CD14-positive monocyte (primary cell): ENCODE measurements around the gene UPK3BL1. TPM values are rescaled to one million over a fixed set of nuclear protein-coding genes. Genes with fewer than 3 reads are reported as not detected.
"Not testable (repeated sequence)": the region's sequence is repeated elsewhere in the genome, so short reads cannot be mapped to it uniquely, and the experiment has no call there.

Source experiments
- DNase-seq, 3 donors: peaks; one replicate each; pipeline ENCODE4 v3.0.0-alpha.2; 2011 to 2022
- H2AFZ ChIP-seq: 2 replicates; pipeline ENCODE4 v1.6.0; 2012; ENCODE audit warnings: mild to moderate bottlenecking, low read depth, low read length, inconsistent platforms; ENCODE audit not compliant: insufficient read depth, poor library complexity, severe bottlenecking
- H3K27ac ChIP-seq, 2 donors: 1 replicate in 1 of 2; 2 replicates in 1 of 2; pipeline ENCODE4 v1.5.1; 2012 to 2013; ENCODE audit warnings: low read length in 2 of 2, control low read depth in 1 of 2, inconsistent platforms in 1 of 2, low read depth in 1 of 2, mild to moderate bottlenecking in 1 of 2
- H3K27me3 ChIP-seq, 2 donors: one replicate each; pipeline versions ENCODE4 v1.6.0 to v1.6.1; 2011 to 2013; ENCODE audit warnings: low read length in 2 of 2; ENCODE audit not compliant: control insufficient read depth in 2 of 2, insufficient read depth in 2 of 2
- H3K36me3 ChIP-seq, 2 donors: replicated peaks in 1 of 2; 1 replicate in 1 of 2; 2 replicates in 1 of 2; pipeline versions ENCODE4 v1.5.1 to v1.6.1; 2012 to 2013; ENCODE audit warnings: low read length in 2 of 2, control low read depth in 1 of 2, inconsistent platforms in 1 of 2, mild to moderate bottlenecking in 1 of 2; ENCODE audit not compliant: insufficient read depth in 2 of 2, control insufficient read depth in 1 of 2
- H3K4me1 ChIP-seq, 2 donors: 1 replicate in 1 of 2; 2 replicates in 1 of 2; pipeline versions ENCODE4 v1.5.1 to v1.6.1; 2012 to 2013; ENCODE audit warnings: low read length in 2 of 2, control low read depth in 1 of 2, inconsistent platforms in 1 of 2, mild to moderate bottlenecking in 1 of 2, moderate library complexity in 1 of 2; ENCODE audit not compliant: insufficient read depth in 2 of 2, control insufficient read depth in 1 of 2
- H3K4me2 ChIP-seq: replicated peaks from 2 replicates; pipeline ENCODE3; 2012; ENCODE audit warnings: low read length, moderate library complexity, mild to moderate bottlenecking; ENCODE audit not compliant: poor library complexity, severe bottlenecking; ENCODE audit errors: extremely low read depth
- H3K4me3 ChIP-seq, 3 experiments: fragments of 200-600 bp in 1 of 3; sonication (generic) in 1 of 3; replicated peaks in 1 of 3; 1 replicate in 2 of 3; 2 replicates in 1 of 3; pipeline ENCODE4 v1.5.1; 2011 to 2013; ENCODE audit warnings: low read length in 3 of 3, mild to moderate bottlenecking in 3 of 3, control low read depth in 2 of 3, low read depth in 2 of 3, inconsistent platforms in 1 of 3, moderate library complexity in 1 of 3
- H3K79me2 ChIP-seq: 2 replicates; pipeline ENCODE4 v1.6.0; 2012; ENCODE audit warnings: mild to moderate bottlenecking, control low read depth, inconsistent platforms, low read length, moderate library complexity; ENCODE audit not compliant: insufficient read depth
- H3K9ac ChIP-seq: 2 replicates; pipeline ENCODE4 v1.6.0; 2017; ENCODE audit warnings: low read length, mild to moderate bottlenecking; ENCODE audit not compliant: insufficient read depth, poor library complexity, severe bottlenecking
- H3K9me3 ChIP-seq, 2 donors: replicated peaks in 1 of 2; 1 replicate in 1 of 2; 2 replicates in 1 of 2; pipeline versions ENCODE4 v1.5.1 to v1.6.1; 2012 to 2013; ENCODE audit warnings: low read length in 2 of 2, control low read depth in 1 of 2; ENCODE audit not compliant: control insufficient read depth in 1 of 2, insufficient read depth in 1 of 2
- H4K20me1 ChIP-seq: 2 replicates; pipeline ENCODE4 v1.6.0; 2012; ENCODE audit warnings: mild to moderate bottlenecking, low read length, control low read depth, moderate library complexity; ENCODE audit not compliant: insufficient read depth
- H3K27ac Mint-ChIP-seq, 7 donors: one replicate each; pipeline ENCODE4 v1.8.0; 2020; ENCODE audit warnings: mild to moderate bottlenecking in 7 of 7, mixed read lengths in 7 of 7, moderate library complexity in 6 of 7, inconsistent platforms in 2 of 7
- H3K27me3 Mint-ChIP-seq, 3 donors: one replicate each; pipeline ENCODE4 v1.8.0; 2021 to 2022; ENCODE audit warnings: low read depth in 3 of 3, mild to moderate bottlenecking in 3 of 3, mixed read lengths in 3 of 3, moderate library complexity in 3 of 3, inconsistent platforms in 1 of 3
- H3K36me3 Mint-ChIP-seq, 2 donors: one replicate each; pipeline ENCODE4 v1.8.0; 2020; ENCODE audit warnings: mixed read lengths in 2 of 2, inconsistent platforms in 1 of 2, mild to moderate bottlenecking in 1 of 2
- H3K4me1 Mint-ChIP-seq: one replicate; pipeline ENCODE4 v1.8.0; 2020; ENCODE audit warnings: mild to moderate bottlenecking, mixed read lengths
- H3K4me3 Mint-ChIP-seq, 2 donors: one replicate each; pipeline ENCODE4 v1.8.0; 2020; ENCODE audit warnings: mild to moderate bottlenecking in 2 of 2, mixed read lengths in 2 of 2, moderate library complexity in 1 of 2
- H3K9me3 Mint-ChIP-seq, 7 donors: one replicate each; pipeline ENCODE4 v1.8.0; 2020 to 2022; ENCODE audit warnings: mixed read lengths in 7 of 7, mild to moderate bottlenecking in 6 of 7, moderate library complexity in 6 of 7, inconsistent platforms in 2 of 7
- WGBS: methylation state at CpG from one replicate; pipeline ENCODE4 v1.1.5; 2013; ENCODE audit warnings: missing lambda C conversion rate; ENCODE audit not compliant: insufficient coverage; 5-methylcytosine and 5-hydroxymethylcytosine counted together
- intact Hi-C, 2 donors: fragments of 100-400 bp; cut with micrococcal nuclease; formaldehyde crosslinking; loops; one replicate each; pipeline versions ENCODE4 v1.15.0 to v1.15.1; 2023
- polyA plus RNA-seq, 3 donors: library from polyadenylated mRNA; depleted of rRNA in 1 of 3; unstranded in 2 of 3; stranded (reverse) in 1 of 3; fragments of 300-500 nt in 2 of 3; fragments of >200 nt in 1 of 3; fragmentation: Illumina TruSeq in 2 of 3; gene quantifications; 1 replicate in 2 of 3; 2 replicates in 1 of 3; pipeline ENCODE4 v1.2.3, GENCODE V29; 2012 to 2021

Gene UPK3BL1
- polyA plus RNA-seq, 3 donors: 19.6 to 101 (median 21.6) TPM

GRCh38 chr7:102638848-102639247 is 3.7 kb downstream of the UPK3BL1 start:
- peak in 1 of 3 donors; percentile 1 for DNase-seq
- H3K27me3 Mint-ChIP-seq, intact Hi-C loops, H3K4me3 ChIP-seq, H3K9me3 ChIP-seq, H3K27ac Mint-ChIP-seq, H3K79me2 ChIP-seq, H3K4me1 ChIP-seq, H3K9ac ChIP-seq, H3K36me3 Mint-ChIP-seq, H3K27me3 ChIP-seq, H3K4me3 Mint-ChIP-seq, H3K27ac ChIP-seq, H3K9me3 Mint-ChIP-seq, H4K20me1 ChIP-seq, H2AFZ ChIP-seq, H3K4me2 ChIP-seq, H3K36me3 ChIP-seq, H3K4me1 Mint-ChIP-seq: not testable (repeated sequence)
- WGBS: 100% methylated on average over 3 of the region's 11 CpGs

- H3K4me3 Mint-ChIP-seq, H3K4me3 ChIP-seq, intact Hi-C loops, DNase-seq, H3K79me2 ChIP-seq, H3K4me1 ChIP-seq, H3K4me1 Mint-ChIP-seq, H3K36me3 Mint-ChIP-seq, H3K9me3 Mint-ChIP-seq, H3K27me3 Mint-ChIP-seq, H3K36me3 ChIP-seq, H3K27me3 ChIP-seq, H3K27ac Mint-ChIP-seq, H3K27ac ChIP-seq, H2AFZ ChIP-seq, H3K4me2 ChIP-seq, H3K9ac ChIP-seq, H4K20me1 ChIP-seq, H3K9me3 ChIP-seq: not testable (repeated sequence)
- WGBS: 100% methylated on average over 2 of the region's 13 CpGs
Observed at GRCh38 chr7:102636956-102637355, 5.6 kb downstream of the UPK3BL1 start.

- H3K4me3 ChIP-seq, H2AFZ ChIP-seq, H3K9me3 ChIP-seq, H4K20me1 ChIP-seq, H3K27ac Mint-ChIP-seq, H3K4me2 ChIP-seq, H3K4me3 Mint-ChIP-seq, H3K27ac ChIP-seq, H3K27me3 Mint-ChIP-seq, H3K9ac ChIP-seq, DNase-seq, H3K4me1 ChIP-seq, H3K27me3 ChIP-seq, intact Hi-C loops, H3K36me3 Mint-ChIP-seq, H3K4me1 Mint-ChIP-seq, H3K36me3 ChIP-seq, H3K79me2 ChIP-seq, H3K9me3 Mint-ChIP-seq: not testable (repeated sequence)
- WGBS: no CpG with 5 or more reads among the region's 5 CpGs
Observed at GRCh38 chr7:102635354-102635753, 7.2 kb downstream of the UPK3BL1 start.

- intact Hi-C loops, H3K27ac ChIP-seq, H3K27ac Mint-ChIP-seq: not testable (repeated sequence)
Observed at GRCh38 chr7:102634299-102634698, 8.3 kb downstream of the UPK3BL1 start.

More at GRCh38 chr7:102634299-102634698, 8.3 kb downstream of the UPK3BL1 start:
- not testable (repeated sequence) for H3K4me1 Mint-ChIP-seq, H3K27me3 ChIP-seq, H3K9me3 ChIP-seq, H3K36me3 ChIP-seq, H3K4me2 ChIP-seq, H3K36me3 Mint-ChIP-seq, DNase-seq, H3K4me1 ChIP-seq, H3K9me3 Mint-ChIP-seq, H4K20me1 ChIP-seq, H3K79me2 ChIP-seq, H2AFZ ChIP-seq, H3K27me3 Mint-ChIP-seq, H3K9ac ChIP-seq, H3K4me3 ChIP-seq, H3K4me3 Mint-ChIP-seq
- no CpG with 5 or more reads among the region's 6 CpGs for WGBS
